ENCODE measurements around the gene PTGER1.
"Not testable (repeated sequence)": the region's sequence is repeated elsewhere in the genome, so short reads cannot be mapped to it uniquely, and the experiment has no call there.

PTGER1 gene

DNA sequence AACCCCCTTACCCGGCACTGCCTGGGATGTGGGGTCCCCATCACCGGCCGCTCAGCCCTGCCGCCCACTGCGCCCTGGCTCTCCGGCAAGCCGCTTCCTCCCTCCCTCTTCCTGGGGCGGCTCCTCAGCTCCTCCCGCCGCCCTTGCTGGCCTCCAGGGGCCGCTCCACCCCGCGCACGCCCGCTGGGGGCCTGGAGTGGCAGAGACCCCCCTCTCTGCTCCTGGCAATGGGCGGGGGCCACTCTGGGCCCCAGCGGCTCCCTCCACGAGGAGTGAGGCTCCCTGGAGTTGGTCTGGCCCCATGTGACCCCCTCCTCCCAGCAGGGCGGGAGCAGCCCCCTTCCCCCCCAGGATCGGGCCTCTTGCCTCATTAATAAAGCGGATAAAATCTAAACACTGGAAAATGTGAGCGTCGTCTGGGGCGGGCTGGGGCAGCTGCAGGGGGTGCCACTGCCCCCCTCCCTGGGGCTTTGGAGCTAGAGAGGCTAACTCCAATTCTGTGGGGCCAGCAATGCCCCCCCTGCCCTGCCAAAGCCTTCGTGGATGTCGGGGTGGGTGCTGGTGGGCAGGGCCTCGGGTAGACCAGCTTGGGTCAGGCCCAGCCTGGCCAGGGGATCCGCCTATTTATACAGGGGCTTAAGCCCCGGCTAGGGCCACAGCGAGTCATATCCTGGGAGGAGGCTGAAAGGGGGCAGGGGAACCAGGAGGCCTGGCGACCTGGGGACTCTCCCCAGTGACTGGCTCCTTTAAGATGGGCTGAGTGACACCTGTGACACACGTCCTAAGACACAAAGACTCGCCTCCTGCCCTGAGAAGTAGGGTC, at the start of gene PTGER1:
Gene PTGER1 (minus strand): TSS at position 104 of the 823 bp plus-strand sequence. CDS start 1,034 bp downstream, outside the sequence.
- DNase-seq (ENCODE audit: low read depth) = no peak

- no peak for DNase-seq (ENCODE audit: low read depth)
Measured at GRCh38 chr19:14520543-14520942, 45.4 kb upstream of the PTGER1 start.

DNA sequence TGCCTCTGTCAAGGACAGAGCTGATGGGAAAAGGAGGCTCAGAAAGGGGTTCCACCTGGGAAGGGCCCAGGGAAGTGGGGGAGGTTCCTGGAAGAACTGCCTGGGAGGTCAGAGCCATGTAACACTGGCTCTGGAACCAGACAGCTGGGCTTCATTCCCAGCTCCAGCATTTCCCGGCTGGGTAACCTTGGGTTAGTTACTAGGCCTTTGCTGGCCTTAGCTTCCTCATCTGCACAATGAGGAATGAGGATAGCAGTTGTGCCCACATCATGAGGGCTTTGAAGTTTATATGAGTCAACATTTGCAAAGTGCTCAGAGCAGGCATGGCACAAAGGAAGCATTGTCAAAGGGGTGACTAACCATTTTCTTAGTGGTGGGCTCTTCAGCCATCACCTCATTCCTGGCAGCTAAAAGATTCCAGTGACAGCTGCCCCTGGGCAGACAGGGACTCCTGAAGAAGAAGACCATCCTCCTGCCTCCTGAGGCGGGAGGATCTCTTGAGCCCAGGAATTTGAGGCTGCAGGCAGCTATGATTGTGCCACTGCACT, 44.8 kb upstream of the PTGER1 start:
- no peak for DNase-seq (ENCODE audit: low read depth)

- no peak for DNase-seq (ENCODE audit: low read depth)
Measured at GRCh38 chr19:14519245-14519859, 44.2 kb upstream of the PTGER1 start.

DNA sequence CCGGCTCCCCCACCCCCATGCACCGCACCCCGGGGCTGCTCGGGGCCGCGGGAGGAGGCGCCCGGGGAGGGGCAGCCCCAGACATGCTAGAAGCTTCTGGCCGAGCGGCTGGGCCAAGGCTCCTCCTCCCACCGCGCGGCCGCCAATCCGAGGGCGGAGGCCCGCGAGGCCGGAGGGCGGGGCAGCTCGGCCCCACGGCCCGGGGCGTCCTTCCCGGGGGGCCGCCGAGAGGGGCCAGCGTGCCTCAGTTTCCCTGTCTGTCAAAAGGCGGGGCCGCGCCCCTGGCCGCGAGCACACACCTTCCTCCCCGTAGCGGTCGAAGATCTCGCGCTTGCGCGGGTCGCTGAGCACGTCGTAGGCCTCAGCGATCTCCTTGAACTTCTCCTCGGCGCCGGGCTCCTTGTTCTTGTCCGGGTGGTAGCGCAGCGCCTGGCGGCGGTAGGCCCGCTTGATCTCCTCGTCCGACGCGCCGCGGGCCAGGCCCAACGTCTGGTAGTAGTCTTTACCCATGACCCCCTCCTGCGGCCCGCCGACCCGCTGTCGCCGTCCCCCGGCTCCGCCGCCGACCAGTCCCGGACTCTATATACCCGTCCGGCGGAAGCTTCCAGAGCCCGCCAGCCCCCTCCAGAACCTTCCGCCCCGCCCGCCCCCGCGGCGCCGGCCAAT, 42.8 kb upstream of the PTGER1 start, which contains the start of gene DNAJB1:
Gene DNAJB1 (minus strand): TSS at position 558 of the 666 bp plus-strand sequence. CDS start 48 bp downstream, at position 510.
- no peak for DNase-seq (ENCODE audit: low read depth)

DNA sequence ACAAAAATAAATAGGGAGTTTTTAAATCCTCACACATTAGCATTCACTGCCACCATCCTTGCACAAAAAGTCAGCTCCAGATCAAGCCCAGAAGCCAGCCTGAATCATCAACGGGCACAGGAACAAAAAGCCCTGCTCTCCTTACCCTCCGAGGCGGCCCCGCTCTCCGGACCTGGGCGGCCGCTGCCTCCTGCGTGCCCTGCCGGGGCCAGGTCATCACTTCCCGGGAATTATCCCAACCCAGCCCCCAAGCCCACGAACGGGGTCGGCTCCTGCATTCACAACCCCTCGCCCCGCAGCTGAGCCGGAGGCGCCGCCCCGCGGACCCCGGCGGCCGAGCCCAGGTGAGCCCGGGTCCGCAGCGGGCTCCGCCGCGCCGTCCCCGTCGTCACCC, 42.3 kb upstream of the PTGER1 start:
- DNase-seq (ENCODE audit: low read depth) = no peak

GRCh38 chr19:14516746-14517438, 41.7 kb upstream of the PTGER1 start:
- DNase-seq (ENCODE audit: low read depth) = no peak

GRCh38 chr19:14516048-14516534, 40.9 kb upstream of the PTGER1 start:
- no peak for DNase-seq (ENCODE audit: low read depth)

DNA sequence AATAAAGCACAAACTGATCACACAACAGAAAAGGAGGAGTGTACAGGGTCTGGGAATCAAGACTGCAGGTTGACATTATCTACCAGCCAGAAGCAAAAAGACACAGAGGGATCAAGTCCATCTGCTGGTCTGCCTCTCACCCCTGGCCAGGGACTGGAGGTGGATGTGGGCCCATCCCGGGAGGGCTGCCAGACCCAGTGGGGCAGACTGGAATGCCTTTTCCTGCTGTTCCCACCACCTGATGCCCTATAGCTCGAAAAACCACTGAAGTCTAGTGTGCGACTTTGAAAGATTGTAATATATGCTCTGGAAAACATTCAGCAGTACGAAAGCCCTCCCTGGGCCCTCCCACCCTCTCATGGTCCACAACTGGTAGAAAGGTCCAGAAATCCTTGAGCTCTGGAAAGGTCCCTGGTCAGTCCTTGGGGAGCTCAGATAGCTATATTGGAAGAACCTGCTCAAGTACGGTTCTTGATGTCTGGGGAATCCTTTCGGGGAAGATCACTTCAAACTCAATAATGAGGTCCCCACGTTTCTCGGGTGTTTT, 40.4 kb upstream of the PTGER1 start:
- no peak for DNase-seq (ENCODE audit: low read depth)

DNA sequence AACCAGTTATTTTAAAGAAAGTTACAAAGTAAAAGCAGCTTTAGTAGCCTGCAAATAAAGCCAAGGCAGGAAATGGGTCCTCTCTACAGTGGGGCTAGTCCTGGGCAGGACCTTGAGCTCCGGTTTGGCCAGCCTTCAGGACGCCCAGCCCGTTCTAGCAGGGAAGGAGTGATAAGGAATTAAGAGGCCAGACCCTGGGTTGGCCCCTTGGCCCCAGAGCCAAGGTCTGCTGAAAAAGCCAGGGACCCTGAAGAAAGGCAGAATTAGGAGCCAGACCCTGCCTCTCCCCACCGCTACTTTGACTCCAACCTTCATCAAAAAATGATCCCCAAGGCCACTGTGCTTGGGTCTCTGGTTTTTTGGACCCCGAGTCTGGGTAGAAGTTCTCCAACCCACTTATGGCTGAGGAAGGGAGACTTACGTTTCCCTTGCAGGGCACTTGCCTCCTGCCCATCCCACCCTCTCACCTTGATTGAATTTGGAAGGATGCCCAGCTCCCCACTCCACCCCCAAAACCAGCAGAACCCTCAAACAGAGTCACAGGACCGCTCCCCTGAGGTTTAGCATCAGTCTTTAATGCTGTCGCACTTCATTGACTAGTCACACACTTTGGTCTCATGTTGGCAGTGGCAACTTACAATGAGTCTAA, 39.2 kb upstream of the PTGER1 start:
- DNase-seq (ENCODE audit: low read depth) = no peak

GRCh38 chr19:14512406-14512961, 37.3 kb upstream of the PTGER1 start:
- no peak for DNase-seq (ENCODE audit: low read depth)

DNA sequence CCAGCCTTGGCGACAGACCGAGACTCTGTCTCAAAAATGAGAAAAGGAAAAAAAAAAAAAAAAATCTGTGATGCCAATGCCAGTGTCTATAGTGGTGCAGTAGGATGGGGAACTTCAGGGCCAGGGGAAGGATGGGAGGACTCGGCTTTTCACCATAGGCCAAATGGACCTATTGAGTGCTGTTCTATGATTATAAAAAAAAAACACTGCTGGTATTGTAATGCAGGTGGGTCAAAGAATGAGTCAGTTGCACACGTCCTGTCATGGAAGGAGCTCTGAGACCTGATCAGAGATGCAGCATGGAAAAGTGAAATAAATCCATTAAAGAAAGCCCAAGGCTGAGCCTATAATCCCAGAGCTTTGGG, 36.1 kb upstream of the PTGER1 start:
- DNase-seq (ENCODE audit: low read depth) = no peak

DNA sequence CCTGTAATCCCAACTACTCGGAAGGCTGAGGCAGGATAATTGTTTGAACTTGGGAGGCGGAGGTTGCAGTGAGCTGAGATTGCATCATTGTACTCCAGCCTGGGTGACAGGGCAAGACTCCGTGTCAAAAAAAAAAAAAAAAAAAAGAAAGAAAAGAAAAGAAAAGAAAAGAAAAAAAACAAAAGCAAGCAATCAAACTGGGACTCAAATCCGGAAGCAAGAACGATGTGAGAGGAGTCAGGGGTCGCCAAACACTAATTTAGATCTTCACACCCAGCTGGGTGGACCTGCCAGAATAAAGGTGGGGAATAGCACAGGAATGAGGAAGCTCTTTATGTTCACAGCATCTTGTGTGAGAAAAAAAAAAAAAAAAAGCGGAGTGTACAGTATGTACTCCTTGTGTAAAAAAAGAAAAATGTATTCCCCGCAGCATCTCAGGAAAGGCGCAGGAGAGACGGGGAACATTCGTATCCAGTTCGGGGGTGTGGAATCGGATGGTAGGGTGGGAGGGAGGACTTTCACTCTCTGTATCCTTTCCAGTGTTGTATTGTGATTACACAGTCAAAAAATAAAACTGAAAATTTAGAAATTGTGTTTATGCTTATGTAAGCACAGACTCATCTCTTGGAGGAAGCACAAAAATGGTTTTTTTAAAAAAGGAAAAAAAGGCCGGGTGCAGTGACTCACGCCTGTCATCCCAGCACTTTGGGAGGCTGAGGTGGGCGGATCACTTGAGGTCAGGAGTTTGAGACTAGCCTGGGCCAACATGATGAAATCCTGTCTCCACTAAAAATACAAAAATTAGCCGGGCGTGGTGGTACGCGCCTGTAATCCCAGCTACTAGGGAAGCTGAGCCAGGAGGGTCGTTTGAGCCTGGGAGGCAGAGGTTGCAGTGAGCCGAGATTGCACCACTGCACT, 35.4 kb upstream of the PTGER1 start:
- no peak for DNase-seq (ENCODE audit: low read depth)

DNA sequence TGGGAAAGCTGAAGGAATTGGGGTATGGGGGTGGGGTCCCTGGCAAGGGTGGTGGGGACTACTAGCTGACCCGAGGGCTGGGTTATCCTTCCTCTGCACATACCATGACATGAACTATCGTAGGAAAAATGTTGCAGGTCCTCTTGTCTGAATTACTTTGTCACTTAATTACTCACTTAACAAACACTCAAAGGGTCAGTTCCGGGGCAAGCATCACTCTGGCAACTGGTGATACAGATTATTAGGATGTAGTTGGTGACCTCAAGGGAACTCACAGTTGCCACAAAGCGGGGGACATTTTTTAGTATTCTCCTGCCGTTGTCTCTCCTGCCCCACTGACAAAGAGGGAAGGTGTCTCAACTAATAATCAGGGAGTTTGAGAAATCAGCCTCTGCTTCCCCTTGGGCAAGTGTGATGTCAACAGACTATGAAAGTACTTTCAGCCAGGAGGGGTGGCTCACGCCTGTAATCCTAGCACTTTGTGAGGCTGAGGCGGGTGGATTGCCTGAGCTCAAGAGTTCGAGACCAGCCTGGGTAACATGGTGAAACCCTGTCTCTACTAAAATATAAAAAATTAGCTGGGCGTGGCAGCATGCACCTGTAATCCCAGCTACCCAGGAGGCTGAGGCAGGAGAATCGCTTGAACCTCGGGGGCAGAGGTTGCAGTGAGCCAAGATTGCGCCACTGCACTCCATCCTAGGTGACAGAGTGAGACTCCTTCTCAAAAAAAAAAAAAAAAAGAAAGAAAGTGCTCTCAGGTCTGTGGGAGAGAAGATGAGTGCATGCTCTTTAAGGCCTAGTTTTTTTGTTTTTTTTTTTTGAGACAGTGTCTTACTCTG, 32.8 kb upstream of the PTGER1 start:
- DNase-seq (ENCODE audit: low read depth) = no peak

- DNase-seq (ENCODE audit: low read depth) = peak; percentile 42
Measured at GRCh38 chr19:14505488-14506239, 30.5 kb upstream of the PTGER1 start.

GRCh38 chr19:14504575-14504974, 29.4 kb upstream of the PTGER1 start:
- DNase-seq (ENCODE audit: low read depth) = not testable (repeated sequence)

DNA sequence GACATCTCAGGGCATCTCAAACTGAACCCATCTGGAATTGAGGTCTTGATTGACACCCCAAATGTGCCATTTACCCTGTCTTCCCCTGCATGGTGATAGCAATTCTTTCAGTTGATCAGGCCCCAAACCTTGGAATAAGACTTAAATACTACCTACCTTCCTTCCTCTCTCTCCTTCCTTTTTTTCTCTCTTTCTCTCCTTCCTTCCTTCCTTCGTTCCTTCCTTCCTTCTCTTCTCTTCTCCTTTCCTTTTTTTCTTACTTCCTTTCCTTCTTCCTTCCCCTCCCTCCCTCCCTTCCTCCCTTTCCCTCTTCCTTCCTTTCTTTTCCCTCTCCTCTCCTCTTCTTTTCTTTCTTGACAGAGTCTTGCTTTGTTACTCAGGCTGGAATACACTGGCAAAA, 28.1 kb upstream of the PTGER1 start:
- DNase-seq (ENCODE audit: low read depth) = no peak

Data from stimulated activated CD8-positive, alpha-beta memory T cell treated with anti-CD3 and anti-CD28 coated beads, Interleukin-15, amount 100 ng/mL, for 24 hours (primary cell).